Astrocyte (in vitro differentiated cells and primary cell): ENCODE data around the gene NUP62. TPM values are rescaled to one million over a fixed set of nuclear protein-coding genes. Genes with fewer than 3 reads are reported as not detected.

ENCODE experiments used
- DNase-seq: peaks from one replicate; pipeline ENCODE4 v3.0.0-alpha.2; 2010; ENCODE audit warnings: low read depth
- FAIRE-seq: peaks from 2 replicates; lab custom pipeline; 2011; peaks lifted over from hg19 to GRCh38; lab: Jason Lieb, UNC
- H2AFZ ChIP-seq: 2 replicates; pipeline ENCODE4 v1.6.0; 2012; ENCODE audit warnings: low read depth, low read length, inconsistent platforms
- H3K27ac ChIP-seq: 2 replicates; pipeline ENCODE4 v1.5.1; 2011; ENCODE audit warnings: low read depth, low read length, inconsistent platforms
- H3K27me3 ChIP-seq: 2 replicates; pipeline ENCODE4 v1.6.0; 2011; ENCODE audit warnings: low read length, inconsistent platforms; ENCODE audit not compliant: insufficient read depth
- H3K36me3 ChIP-seq: 2 replicates; pipeline ENCODE4 v1.5.1; 2011; ENCODE audit warnings: low read length, inconsistent platforms; ENCODE audit not compliant: insufficient read depth
- H3K4me1 ChIP-seq: 2 replicates; pipeline ENCODE4 v1.5.1; 2011; ENCODE audit warnings: low read length, inconsistent platforms; ENCODE audit not compliant: insufficient read depth
- H3K4me2 ChIP-seq: 2 replicates; pipeline ENCODE4 v1.6.0; 2012; ENCODE audit warnings: low read length, inconsistent platforms
- H3K4me3 ChIP-seq: 2 replicates; pipeline ENCODE4 v1.5.1; 2011; ENCODE audit warnings: low read depth, mild to moderate bottlenecking, low read length, inconsistent platforms; ENCODE audit not compliant: insufficient read depth
- H3K79me2 ChIP-seq: 2 replicates; pipeline ENCODE4 v1.6.0; 2012; ENCODE audit warnings: mild to moderate bottlenecking, low read length, inconsistent platforms; ENCODE audit not compliant: insufficient read depth
- H3K9ac ChIP-seq: 2 replicates; pipeline ENCODE4 v1.6.0; 2012; ENCODE audit warnings: mild to moderate bottlenecking, low read length, inconsistent platforms
- H3K9me3 ChIP-seq: 2 replicates; pipeline ENCODE4 v1.5.1; 2012; ENCODE audit warnings: low read depth, mild to moderate bottlenecking, low read length, inconsistent platforms; ENCODE audit not compliant: insufficient read depth
- H4K20me1 ChIP-seq: 2 replicates; pipeline ENCODE4 v1.6.0; 2012; ENCODE audit warnings: low read length, inconsistent platforms; ENCODE audit not compliant: insufficient read depth
- H3K27ac Mint-ChIP-seq: one replicate; pipeline ENCODE4 v1.8.0; 2021; ENCODE audit warnings: mild to moderate bottlenecking, mixed read lengths; ENCODE audit not compliant: unreplicated experiment
- H3K27me3 Mint-ChIP-seq: one replicate; pipeline ENCODE4 v1.8.0; 2021; ENCODE audit warnings: low read depth, mixed read lengths; ENCODE audit not compliant: unreplicated experiment
- H3K36me3 Mint-ChIP-seq: one replicate; pipeline ENCODE4 v1.8.0; 2021; ENCODE audit warnings: low read depth, mixed read lengths; ENCODE audit not compliant: unreplicated experiment
- H3K4me1 Mint-ChIP-seq: one replicate; pipeline ENCODE4 v1.8.0; 2021; ENCODE audit warnings: low read depth, mixed read lengths; ENCODE audit not compliant: unreplicated experiment
- H3K4me3 Mint-ChIP-seq: one replicate; pipeline ENCODE4 v1.8.0; 2021; ENCODE audit warnings: mild to moderate bottlenecking, moderate library complexity, mixed read lengths; ENCODE audit not compliant: unreplicated experiment
- H3K9me3 Mint-ChIP-seq: one replicate; pipeline ENCODE4 v1.8.0; 2021; ENCODE audit warnings: mild to moderate bottlenecking, mixed read lengths; ENCODE audit not compliant: unreplicated experiment
- CTCF ChIP-seq: IDR thresholded peaks from 2 replicates; pipeline ENCODE4 v1.5.1; 2011; ENCODE audit warnings: low read depth, mild to moderate bottlenecking, inconsistent platforms, low read length, moderate library complexity; ENCODE audit not compliant: insufficient read depth
- EZH2 ChIP-seq: IDR thresholded peaks from 2 replicates; pipeline ENCODE4 v1.6.1; 2012; ENCODE audit warnings: mild to moderate bottlenecking, low read length, inconsistent platforms; ENCODE audit not compliant: insufficient read depth
- total RNA-seq: library from RNA; stranded (reverse); gene quantifications from 2 replicates; pipeline ENCODE4 v1.2.1, GENCODE V29; 2021

NUP62 gene
- total RNA-seq, 1 donor from 2014 or later: 49.5 TPM

GRCh38 chr19:49908480-49909420 is 20.6 kb downstream of the NUP62 start:
- DNase-seq (no peak), FAIRE-seq (no peak)
- Mint-ChIP-seq H3K27me3 (no peaks in the 10 kb centered on the region), H3K4me3 (no peak overlapping the region), H3K9me3 (no peaks in the 10 kb centered on the region), H3K27ac (no peak overlapping the region), H3K36me3 (peaks cover 20% of the 10 kb centered on the region), H3K4me1 (peaks cover 10% of the 10 kb centered on the region)
- Histone ChIP-seq H3K4me3 (no peak overlapping the region), H3K9ac (no peak overlapping the region), H3K79me2 (peaks cover 34% of the 10 kb centered on the region), H3K27me3 (no peaks in the 10 kb centered on the region), H3K4me1 (no peaks in the 10 kb centered on the region), H4K20me1 (peaks cover 58% of the 10 kb centered on the region), H3K36me3 (peaks cover 8% of the 10 kb centered on the region), H3K27ac (no peak overlapping the region), H2AFZ (no peak overlapping the region), H3K9me3 (no peaks in the 10 kb centered on the region), H3K4me2 (no peak overlapping the region)
- TF ChIP-seq CTCF: no peak
- TF ChIP-seq EZH2: no peak

- H3K4me1 Mint-ChIP-seq: peaks cover 10% of the 10 kb centered on the region
- FAIRE-seq: no peak
These were observed 21.4 kb downstream of the NUP62 start for GRCh38 chr19:49907745-49908446.

More at GRCh38 chr19:49907745-49908446, 21.4 kb downstream of the NUP62 start:
- Histone ChIP-seq H2AFZ (no peak overlapping the region), H3K27me3 (no peaks in the 10 kb centered on the region), H3K79me2 (peaks cover 26% of the 10 kb centered on the region), H3K36me3 (peaks cover 8% of the 10 kb centered on the region), H3K4me1 (no peaks in the 10 kb centered on the region), H3K9ac (no peak overlapping the region), H4K20me1 (peaks cover 50% of the 10 kb centered on the region), H3K4me2 (no peak overlapping the region), H3K4me3 (no peak overlapping the region), H3K9me3 (no peaks in the 10 kb centered on the region), H3K27ac (no peak overlapping the region)
- DNase-seq: no peak
- no peaks in the 10 kb centered on the region for H3K27me3 Mint-ChIP-seq
- TF ChIP-seq CTCF: no peak
- TF ChIP-seq EZH2: no peak
- H3K27ac Mint-ChIP-seq: no peak overlapping the region
- no peak overlapping the region for H3K4me3 Mint-ChIP-seq
- peaks cover 17% of the 10 kb centered on the region for H3K36me3 Mint-ChIP-seq
- no peaks in the 10 kb centered on the region for H3K9me3 Mint-ChIP-seq
